ENCODE results near the gene WDR86.

WDR86 gene

GRCh38 chr7:151409667-151410404 lies at the start of gene WDR86:
Gene WDR86 (minus strand): TSS chr7:151410038. CDS start chr7:151409589, 449 bp downstream.
- DNase-seq: no peak

- DNase-seq: no peak
Measured at GRCh38 chr7:151457534-151457933, 47.7 kb upstream of the WDR86 start.

- no peak for DNase-seq
Measured at GRCh38 chr7:151456782-151457181, 46.9 kb upstream of the WDR86 start.

- DNase-seq: no peak
Measured at GRCh38 chr7:151456276-151456675, 46.4 kb upstream of the WDR86 start.

GRCh38 chr7:151455690-151456089 lies 45.9 kb upstream of the WDR86 start:
- DNase-seq: no peak

- DNase-seq: no peak
Measured at GRCh38 chr7:151454932-151455530, 45.2 kb upstream of the WDR86 start.

GRCh38 chr7:151454305-151454704 lies 44.5 kb upstream of the WDR86 start:
- DNase-seq: no peak

GRCh38 chr7:151453326-151453791 lies 43.5 kb upstream of the WDR86 start:
- DNase-seq: no peak

GRCh38 chr7:151452680-151453325 lies 43.0 kb upstream of the WDR86 start:
- DNase-seq: no peak

GRCh38 chr7:151451626-151452571 lies 42.1 kb upstream of the WDR86 start:
- no peak for DNase-seq

GRCh38 chr7:151451156-151451555 lies 41.3 kb upstream of the WDR86 start:
- DNase-seq: no peak

GRCh38 chr7:151449990-151450389 lies 40.2 kb upstream of the WDR86 start:
- no peak for DNase-seq

- peak; percentile 83 for DNase-seq
Measured at GRCh38 chr7:151448261-151449252, 38.7 kb upstream of the WDR86 start.

- no peak for DNase-seq
Measured at GRCh38 chr7:151447901-151448260, 38.0 kb upstream of the WDR86 start.

GRCh38 chr7:151447312-151447711 lies 37.5 kb upstream of the WDR86 start:
- no peak for DNase-seq

- no peak for DNase-seq
Measured at GRCh38 chr7:151446412-151446811, 36.6 kb upstream of the WDR86 start.

GRCh38 chr7:151444632-151445031 lies 34.8 kb upstream of the WDR86 start:
- no peak for DNase-seq

GRCh38 chr7:151442776-151443496 lies 33.1 kb upstream of the WDR86 start:
- DNase-seq: no peak

GRCh38 chr7:151440799-151441445 lies 31.1 kb upstream of the WDR86 start:
- no peak for DNase-seq
